Natural killer cell (primary cell): ENCODE results near the gene SLC2A4. TPM values are rescaled to one million over a fixed set of nuclear protein-coding genes. Genes with fewer than 3 reads are reported as not detected.

Experiments used
- ATAC-seq, 3 donors: fragments of 150-1000 bp in 2 of 3; fragments of 200-7000 bp in 1 of 3; cut with Tn5 transposase; 1 replicate in 1 of 3; 2 replicates in 2 of 3; pipeline ENCODE4 v1.10.0; 2021; ENCODE audit warnings: mild to moderate bottlenecking in 2 of 3, moderate library complexity in 2 of 3
- DNase-seq, 2 donors: peaks; one replicate each; pipeline versions ENCODE4 v3.0.0 to v3.0.0-alpha.2; 2013 to 2021; ENCODE audit warnings: mixed read lengths in 1 of 2
- H3K27ac ChIP-seq: one replicate; pipeline ENCODE4 v1.5.1; 2013; ENCODE audit warnings: mild to moderate bottlenecking, low read length
- H3K27me3 ChIP-seq: one replicate; pipeline ENCODE4 v1.6.1; 2013; ENCODE audit warnings: low read length; ENCODE audit not compliant: control insufficient read depth, insufficient read depth
- H3K36me3 ChIP-seq: one replicate; pipeline ENCODE4 v1.6.1; 2013; ENCODE audit warnings: low read length; ENCODE audit not compliant: control insufficient read depth, insufficient read depth
- H3K4me1 ChIP-seq: one replicate; pipeline ENCODE4 v1.6.1; 2013; ENCODE audit warnings: low read length; ENCODE audit not compliant: control insufficient read depth, insufficient read depth
- H3K4me3 ChIP-seq: one replicate; pipeline ENCODE4 v1.5.1; 2013; ENCODE audit warnings: low read length
- H3K9me3 ChIP-seq: one replicate; pipeline ENCODE4 v1.6.1; 2013; ENCODE audit warnings: low read length; ENCODE audit not compliant: control insufficient read depth, insufficient read depth
- H3K27ac Mint-ChIP-seq, 2 donors: one replicate each; pipeline ENCODE4 v1.8.0; 2022; ENCODE audit warnings: mild to moderate bottlenecking in 2 of 2, mixed read lengths in 2 of 2, moderate library complexity in 1 of 2
- H3K27me3 Mint-ChIP-seq, 2 donors: one replicate each; pipeline ENCODE4 v1.8.0; 2022; ENCODE audit warnings: low read depth in 2 of 2, mixed read lengths in 2 of 2
- H3K36me3 Mint-ChIP-seq: one replicate; pipeline ENCODE4 v1.8.0; 2022; ENCODE audit warnings: mixed read lengths
- H3K4me1 Mint-ChIP-seq, 2 donors: one replicate each; pipeline ENCODE4 v1.8.0; 2022; ENCODE audit warnings: mixed read lengths in 2 of 2
- H3K4me3 Mint-ChIP-seq: one replicate; pipeline ENCODE4 v1.8.0; 2022; ENCODE audit warnings: mild to moderate bottlenecking, moderate library complexity, mixed read lengths
- H3K9me3 Mint-ChIP-seq, 2 donors: one replicate each; pipeline ENCODE4 v1.8.0; 2022; ENCODE audit warnings: mixed read lengths in 2 of 2
- WGBS: methylation state at CpG from one replicate; pipeline ENCODE4 v1.1.7; 2013; ENCODE audit warnings: missing lambda C conversion rate; ENCODE audit not compliant: insufficient coverage; 5-methylcytosine and 5-hydroxymethylcytosine counted together
- intact Hi-C: fragments of 100-400 bp; cut with micrococcal nuclease; formaldehyde crosslinking; loops from one replicate; pipeline ENCODE4 v1.14.2; 2022
- total RNA-seq, 4 donors: library from RNA; stranded (reverse); fragments of 120-200 nt in 1 of 4; gene quantifications; one replicate each; pipeline versions ENCODE4 v1.2.3 to v1.2.4, GENCODE V29; 2013 to 2022
- TF ChIP-seq, protein P1 (sequence below): fragments of 200-600 bp; IDR thresholded peaks from one replicate; pipeline ENCODE4 v1.8.0; 2022; ENCODE audit warnings: antibody characterized with exemption

SLC2A4 gene
- total RNA-seq, 3 donors from 2014 or later (not counting 1 experiment from before 2014, with no cell fraction given) = not detected

GRCh38 chr17:7328009-7328408, 46.5 kb downstream of the SLC2A4 start:
- Histone ChIP-seq H3K36me3 (peaks cover 15% of the 10 kb centered on the region), H3K4me3 (no peak overlapping the region), H3K9me3 (no peaks in the 10 kb centered on the region), H3K4me1 (peaks cover 35% of the 10 kb centered on the region), H3K27ac (no peak overlapping the region), H3K27me3 (no peaks in the 10 kb centered on the region)
- no peaks in the 10 kb centered on the region for H3K27me3 Mint-ChIP-seq
- peaks cover 21 to 40% of the 10 kb centered on the region in 2 donors for H3K4me1 Mint-ChIP-seq
- H3K27ac Mint-ChIP-seq = peak overlapping the region; percentile 89 to 97
- no peak for DNase-seq
- WGBS = 100% methylated on average over 1 of the region's 1 CpG
- peak overlapping the region; percentile 55 for H3K4me3 Mint-ChIP-seq
- no peaks in the 10 kb centered on the region for H3K9me3 Mint-ChIP-seq
- ATAC-seq = no peak
- TF ChIP-seq, protein P1, sequence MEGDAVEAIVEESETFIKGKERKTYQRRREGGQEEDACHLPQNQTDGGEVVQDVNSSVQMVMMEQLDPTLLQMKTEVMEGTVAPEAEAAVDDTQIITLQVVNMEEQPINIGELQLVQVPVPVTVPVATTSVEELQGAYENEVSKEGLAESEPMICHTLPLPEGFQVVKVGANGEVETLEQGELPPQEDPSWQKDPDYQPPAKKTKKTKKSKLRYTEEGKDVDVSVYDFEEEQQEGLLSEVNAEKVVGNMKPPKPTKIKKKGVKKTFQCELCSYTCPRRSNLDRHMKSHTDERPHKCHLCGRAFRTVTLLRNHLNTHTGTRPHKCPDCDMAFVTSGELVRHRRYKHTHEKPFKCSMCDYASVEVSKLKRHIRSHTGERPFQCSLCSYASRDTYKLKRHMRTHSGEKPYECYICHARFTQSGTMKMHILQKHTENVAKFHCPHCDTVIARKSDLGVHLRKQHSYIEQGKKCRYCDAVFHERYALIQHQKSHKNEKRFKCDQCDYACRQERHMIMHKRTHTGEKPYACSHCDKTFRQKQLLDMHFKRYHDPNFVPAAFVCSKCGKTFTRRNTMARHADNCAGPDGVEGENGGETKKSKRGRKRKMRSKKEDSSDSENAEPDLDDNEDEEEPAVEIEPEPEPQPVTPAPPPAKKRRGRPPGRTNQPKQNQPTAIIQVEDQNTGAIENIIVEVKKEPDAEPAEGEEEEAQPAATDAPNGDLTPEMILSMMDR = no peak
- intact Hi-C loops = loop anchor here (2.0 kb wide), 2 partner anchors 13 to 47 kb away; partner anchors contain the start of genes GPS2 and SLC2A4
- H3K36me3 Mint-ChIP-seq = no peaks in the 10 kb centered on the region

- intact Hi-C loops = loop anchor here (1.0 to 2.0 kb wide), 3 partner anchors 14 to 48 kb away; partner anchors contain the start of genes EIF5A, GPS2 and SLC2A4
- Mint-ChIP-seq H3K36me3 (no peaks in the 10 kb centered on the region), H3K4me3 (peak within 1 kb of the TSS; percentile 96), H3K9me3 (no peaks in the 10 kb centered on the region), H3K27ac (peak within 1 kb of the TSS; percentile 89 to 97), H3K27me3 (no peaks in the 10 kb centered on the region), H3K4me1 (peaks cover 21 to 44% of the 10 kb centered on the region in 2 donors)
- Histone ChIP-seq H3K9me3 (no peaks in the 10 kb centered on the region), H3K27me3 (no peaks in the 10 kb centered on the region), H3K36me3 (peaks cover 6% of the 10 kb centered on the region), H3K27ac (peak within 1 kb of the TSS; percentile 91), H3K4me3 (peak within 1 kb of the TSS; percentile 90), H3K4me1 (peaks cover 34% of the 10 kb centered on the region)
- TF ChIP-seq, protein P1 = no peak
- under 1% methylated on average over 49 of the region's 50 CpGs for WGBS
- ATAC-seq (peak; percentile 3 to 10 (median 9)), DNase-seq (peak in 1 of 2 donors; percentile 62)
Observed at GRCh38 chr17:7328840-7329373, 47.4 kb downstream of the SLC2A4 start, which contains the start of gene NEURL4. TSS of gene NEURL4 (minus strand) at chr17:7329335. CDS start at chr17:7329312, 23 bp downstream.

GRCh38 chr17:7329374-7329996, 48.0 kb downstream of the SLC2A4 start:
- TF ChIP-seq, protein P1 = no peak
- Mint-ChIP-seq H3K9me3 (no peaks in the 10 kb centered on the region), H3K4me1 (peaks cover 21 to 40% of the 10 kb centered on the region in 2 donors), H3K4me3 (peak overlapping the region; percentile 96), H3K27ac (peak overlapping the region; percentile 89 to 97), H3K27me3 (no peaks in the 10 kb centered on the region), H3K36me3 (no peaks in the 10 kb centered on the region)
- no peaks in the 10 kb centered on the region for H3K27me3 ChIP-seq
- H3K4me3 ChIP-seq = peak overlapping the region; percentile 90
- no peaks in the 10 kb centered on the region for H3K9me3 ChIP-seq
- ATAC-seq (peak; percentile 73 to 90 (median 76)), DNase-seq (peak; percentile 91 to 99)
- H3K4me1 ChIP-seq = peaks cover 30% of the 10 kb centered on the region
- H3K27ac ChIP-seq = peak overlapping the region; percentile 91
- intact Hi-C loops = loop anchor here (1.0 to 2.0 kb wide), 3 partner anchors 15 to 49 kb away; partner anchors contain the start of genes EIF5A, GPS2 and SLC2A4
- under 1% methylated on average over 43 of the region's 43 CpGs for WGBS
- H3K36me3 ChIP-seq = peaks cover 4% of the 10 kb centered on the region
